Stimulated activated CD8-positive, alpha-beta memory T cell treated with anti-CD3 and anti-CD28 coated beads, Interleukin-2, amount 100 ng/mL, for 1 hour (primary cell): ENCODE data around the gene ZC3H12A.
A peak's percentile ranks its signal among the peaks of the same experiment; 100 is the strongest.

Experiments used
- DNase-seq, 2 donors: peaks; one replicate each; pipeline ENCODE4 v3.0.0-alpha.2; 2020; ENCODE audit warnings: low read depth in 2 of 2

ZC3H12A gene

DNA sequence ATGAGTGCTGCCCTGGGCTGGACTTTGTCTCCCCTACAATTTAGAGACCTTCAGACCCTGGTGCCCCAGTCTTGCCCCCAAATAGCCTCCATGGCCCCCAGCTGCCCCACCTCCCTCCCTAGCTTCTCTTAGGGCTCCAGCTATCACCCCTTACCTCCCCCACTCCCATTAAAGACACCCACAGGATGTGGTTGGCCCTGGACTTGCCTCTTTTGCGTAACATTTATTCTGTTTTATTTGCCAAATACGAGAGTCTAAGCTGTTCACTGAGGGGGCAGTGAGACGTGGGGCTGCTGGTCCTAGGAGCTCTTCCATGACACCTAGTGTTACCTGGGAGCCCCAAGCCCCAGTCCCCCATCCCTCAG is 4.5 kb downstream of the ZC3H12A start:
- DNase-seq: no peak

- peak; percentile 69 to 79 for DNase-seq
Observed at GRCh38 chr1:37479255-37480124, 5.1 kb downstream of the ZC3H12A start.

DNA sequence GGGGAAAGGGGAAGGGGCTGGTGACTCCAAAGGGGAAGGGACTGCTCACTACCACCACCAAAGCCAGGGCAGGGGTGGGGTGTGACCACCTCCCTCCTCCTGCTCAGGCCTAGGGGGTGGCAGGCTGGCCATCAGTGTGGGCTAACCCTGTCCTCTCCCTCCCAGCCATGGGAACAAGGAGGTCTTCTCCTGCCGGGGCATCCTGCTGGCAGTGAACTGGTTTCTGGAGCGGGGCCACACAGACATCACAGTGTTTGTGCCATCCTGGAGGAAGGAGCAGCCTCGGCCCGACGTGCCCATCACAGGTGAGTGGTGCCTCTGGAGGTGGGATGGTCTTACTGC is 5.7 kb downstream of the ZC3H12A start:
- DNase-seq: no peak

DNA sequence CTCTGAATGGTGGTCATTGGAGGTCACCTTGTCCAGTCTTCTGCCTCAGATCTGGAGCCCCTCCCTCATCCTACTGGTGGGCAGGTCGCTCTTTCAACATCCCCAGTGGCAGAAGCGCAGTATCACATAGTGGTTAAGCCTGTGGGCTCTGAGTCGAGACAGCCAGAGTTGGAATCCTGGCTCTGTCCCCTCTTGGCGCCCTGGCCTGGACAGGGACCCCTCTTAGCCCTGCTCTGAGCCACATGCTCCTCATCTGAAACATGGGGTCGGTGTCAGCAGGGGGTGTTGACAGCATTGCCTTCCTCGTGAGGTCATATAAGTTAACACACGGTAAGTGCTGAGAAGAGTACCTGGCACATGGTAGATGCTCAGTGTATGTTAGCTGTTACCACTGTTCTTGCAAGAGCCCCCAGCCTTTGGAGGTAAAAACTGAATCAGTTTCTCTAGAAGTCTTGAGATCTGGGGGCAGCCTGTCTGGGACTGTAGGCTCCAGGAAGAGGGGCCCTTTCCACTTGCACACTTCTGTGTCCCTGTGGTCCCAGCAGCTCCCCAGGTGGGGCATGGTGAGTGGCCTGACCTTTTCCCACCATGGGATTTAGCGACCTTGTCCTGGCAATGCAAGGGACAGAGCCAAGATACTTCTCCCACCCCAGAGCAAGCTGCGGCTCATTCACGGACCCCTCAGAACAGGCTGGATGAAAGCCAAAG is 6.4 kb downstream of the ZC3H12A start:
- no peak for DNase-seq

DNA sequence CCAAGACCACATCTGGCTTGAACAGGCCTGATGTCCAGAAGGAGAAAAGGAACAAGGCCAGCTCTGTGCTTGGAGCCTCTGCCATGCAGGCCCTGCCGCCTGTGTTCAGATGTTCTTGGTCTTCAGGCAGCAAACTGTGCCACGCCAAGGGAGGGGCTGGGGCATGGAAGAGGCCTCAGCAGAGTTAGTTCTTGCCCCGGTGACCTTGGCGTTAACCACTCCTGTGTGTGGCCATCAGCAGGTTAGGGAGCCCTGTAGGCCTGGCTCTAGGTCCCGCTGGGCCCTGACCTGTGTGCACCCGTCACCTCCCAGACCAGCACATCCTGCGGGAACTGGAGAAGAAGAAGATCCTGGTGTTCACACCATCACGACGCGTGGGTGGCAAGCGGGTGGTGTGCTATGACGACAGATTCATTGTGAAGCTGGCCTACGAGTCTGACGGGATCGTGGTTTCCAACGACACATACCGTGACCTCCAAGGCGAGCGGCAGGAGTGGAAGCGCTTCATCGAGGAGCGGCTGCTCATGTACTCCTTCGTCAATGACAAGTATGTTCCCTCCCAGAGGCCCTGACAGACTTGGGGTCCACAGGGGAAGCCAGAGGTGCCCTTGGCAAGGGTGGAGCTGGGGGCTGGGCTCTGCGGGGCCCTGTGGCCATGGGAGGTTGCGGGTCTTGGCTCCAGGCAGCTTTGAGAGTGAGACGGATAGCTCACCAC is 7.1 kb downstream of the ZC3H12A start:
- DNase-seq: no peak

GRCh38 chr1:37482004-37482785 is 7.8 kb downstream of the ZC3H12A start:
- DNase-seq: no peak

- no peak for DNase-seq
Observed at GRCh38 chr1:37482796-37483744, 8.7 kb downstream of the ZC3H12A start.

DNA sequence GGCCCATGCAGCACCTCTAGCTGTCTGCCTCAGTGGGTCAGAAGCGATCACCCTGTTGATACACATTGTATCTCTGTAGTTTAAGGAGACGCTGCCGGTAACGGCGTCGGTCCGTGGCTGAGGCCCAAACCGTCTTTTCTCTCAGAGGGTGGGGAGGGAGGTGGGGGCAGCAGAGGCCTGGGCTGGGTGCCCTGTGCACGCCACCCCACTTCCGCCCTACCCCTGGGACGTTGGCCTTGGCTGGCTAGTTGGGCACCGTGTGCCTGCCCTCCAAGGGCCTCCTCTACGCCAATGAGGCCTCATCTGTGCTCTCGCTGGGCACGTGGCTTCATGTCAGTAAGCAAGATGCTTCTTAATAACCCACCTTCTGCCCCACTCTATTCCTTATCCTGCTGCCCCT is 9.4 kb downstream of the ZC3H12A start:
- no peak for DNase-seq

DNA sequence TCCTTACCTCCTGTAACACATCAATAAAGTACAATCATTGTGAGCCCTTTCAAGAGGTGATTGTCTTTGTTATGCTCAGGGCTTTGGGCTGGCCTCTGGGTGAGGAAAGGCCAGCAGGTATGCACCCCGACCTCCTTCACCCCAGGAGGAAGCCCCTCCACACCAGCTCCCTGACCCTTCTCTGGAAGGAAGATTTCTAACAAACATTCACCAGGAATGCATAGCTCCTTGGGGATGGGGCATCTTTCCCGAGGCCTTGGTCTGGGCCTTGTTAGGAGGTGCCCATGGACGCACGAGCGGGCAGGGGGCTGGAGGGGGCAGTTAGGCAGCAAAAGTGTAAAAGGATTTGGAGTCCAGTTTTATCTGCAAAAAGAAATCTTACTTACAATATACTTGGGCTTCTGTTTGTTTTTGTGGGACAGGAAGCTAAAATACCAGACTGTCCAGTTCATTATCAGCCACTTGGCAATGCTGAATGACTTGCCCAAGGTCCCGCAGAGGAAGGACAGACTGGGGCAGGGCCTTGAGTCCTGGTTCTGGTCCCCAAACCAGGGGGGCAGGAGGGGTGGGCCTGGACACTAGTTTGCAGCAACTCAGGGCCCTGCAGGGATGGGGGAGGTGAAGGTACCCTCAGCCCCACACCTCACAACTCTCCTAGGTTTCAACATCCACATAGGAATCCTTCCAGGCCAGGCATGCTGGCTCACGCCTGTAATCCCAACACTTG is 10.1 kb downstream of the ZC3H12A start:
- no peak for DNase-seq

- no peak for DNase-seq
Observed at GRCh38 chr1:37485902-37486679, 11.7 kb downstream of the ZC3H12A start.

DNA sequence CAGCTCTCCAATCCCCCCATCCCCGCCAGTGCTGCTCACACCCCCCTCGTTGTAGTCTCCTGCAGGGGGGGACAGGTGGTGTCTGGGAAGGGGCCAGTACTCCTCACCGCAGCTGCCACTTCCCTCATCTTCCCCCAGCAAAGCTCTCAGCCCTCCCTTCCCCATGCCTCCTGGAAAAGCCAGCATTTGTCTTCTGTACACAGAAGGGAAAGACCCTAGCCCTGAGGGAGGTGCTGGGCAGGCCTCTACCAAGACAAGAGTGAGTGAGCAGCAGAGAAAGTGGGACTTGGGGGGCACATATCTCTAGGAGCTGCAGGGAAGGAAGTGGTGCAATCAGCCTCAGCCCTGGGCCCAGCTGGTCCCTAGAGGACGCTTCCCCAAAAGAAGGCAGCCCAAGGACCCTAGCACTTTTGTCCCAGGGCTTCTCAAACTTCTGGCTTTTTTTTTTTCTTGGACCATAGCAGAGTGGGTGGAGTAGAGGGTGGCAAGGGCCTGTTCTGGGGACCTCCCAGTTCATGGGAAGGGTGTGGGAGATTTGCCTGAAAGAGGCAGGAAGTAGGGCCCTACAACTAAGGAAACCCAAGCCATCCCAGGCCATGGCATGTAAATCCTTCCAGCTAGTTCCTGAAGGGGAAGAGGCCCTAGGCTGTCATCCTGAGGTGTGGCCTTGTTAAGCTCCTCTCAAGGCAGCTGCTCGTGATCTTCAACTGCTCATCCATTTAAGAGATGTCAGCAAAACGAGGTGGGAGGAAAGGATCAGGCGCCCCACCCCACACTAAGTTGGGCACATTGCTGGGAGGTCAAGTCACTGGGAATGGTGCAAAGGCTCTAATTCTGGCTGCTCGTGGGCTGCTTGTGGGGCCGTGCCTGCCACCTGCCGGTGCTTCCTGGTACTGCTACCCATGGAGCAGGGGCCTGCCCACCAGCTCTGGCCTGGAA is 12.6 kb downstream of the ZC3H12A start:
- peak in 1 of 2 donors; percentile 64 for DNase-seq

DNA sequence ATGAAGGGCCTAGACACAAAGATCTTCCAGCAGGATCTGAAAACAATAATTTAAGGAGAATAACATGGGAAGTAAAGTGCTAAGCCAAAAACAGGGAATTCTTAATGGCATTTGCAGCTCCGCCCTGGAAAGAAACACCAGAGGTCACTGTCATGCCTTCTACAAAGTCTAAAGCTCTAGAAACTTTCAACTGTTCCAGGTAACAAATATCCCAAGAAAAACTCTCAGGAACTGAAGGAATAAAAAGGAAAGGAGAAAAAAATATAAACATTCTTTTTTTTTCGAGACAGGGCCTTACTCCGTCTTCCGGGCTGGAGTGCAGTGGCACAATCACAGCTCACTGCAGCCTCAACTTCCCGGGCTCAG is 13.2 kb downstream of the ZC3H12A start:
- DNase-seq: no peak

DNA sequence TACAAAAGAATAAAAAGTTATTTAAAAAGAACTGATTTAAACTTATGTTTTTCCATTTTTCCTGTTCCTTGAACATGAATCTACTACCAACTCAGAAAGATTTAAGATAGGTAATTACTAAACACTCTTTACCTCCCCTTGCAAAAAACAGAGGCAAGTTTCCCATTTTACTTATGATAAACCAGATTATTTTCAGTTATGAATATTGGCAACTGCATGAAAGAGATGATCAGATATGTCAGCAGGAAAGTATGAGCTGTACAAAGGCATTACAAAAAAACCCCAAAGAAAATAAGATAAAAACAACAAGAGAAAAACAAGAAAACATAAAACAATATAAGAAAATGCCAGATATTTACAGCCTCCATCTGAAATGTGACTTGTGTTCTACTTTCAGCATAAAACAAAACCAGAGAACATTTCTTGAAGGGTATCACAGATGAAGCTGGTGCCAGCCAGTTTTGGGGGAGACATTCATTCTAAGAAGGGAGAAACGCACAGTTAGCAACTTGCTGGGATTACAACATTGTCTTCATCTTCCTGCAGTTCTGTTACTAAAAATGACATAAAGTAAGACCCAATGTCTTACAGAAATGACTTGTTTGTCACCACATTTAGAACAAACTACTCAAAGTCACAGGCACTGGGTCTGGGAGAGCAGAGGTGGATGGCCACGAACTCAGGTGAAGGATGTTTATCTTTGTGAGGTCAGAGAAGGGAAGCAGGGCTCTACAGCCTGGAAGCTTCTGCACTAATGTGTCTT is 19.1 kb downstream of the ZC3H12A start:
- DNase-seq: no peak

GRCh38 chr1:37495875-37496274 is 21.5 kb downstream of the ZC3H12A start:
- DNase-seq: no peak

GRCh38 chr1:37497832-37498231 is 23.5 kb downstream of the ZC3H12A start:
- no peak for DNase-seq

GRCh38 chr1:37498872-37499617 is 24.7 kb downstream of the ZC3H12A start:
- DNase-seq: no peak

GRCh38 chr1:37501661-37502060 is 27.3 kb downstream of the ZC3H12A start:
- no peak for DNase-seq
